Ovary (tissue), 3 donors: ENCODE data around the gene LCLAT1.

Experiments used
- EP300 ChIP-seq: sonication (generic); formaldehyde crosslinking; IDR thresholded peaks from one replicate; pipeline ENCODE4 v1.6.1; 2017; ENCODE audit warnings: antibody characterized with exemption
- POLR2A ChIP-seq: fragments of 450-650 bp; IDR thresholded peaks from one replicate; pipeline ENCODE4 v1.6.1; 2017; ENCODE audit warnings: antibody characterized with exemption, mild to moderate bottlenecking, moderate library complexity
- TF ChIP-seq, protein P1 (sequence below), 3 donors: fragments of 450-650 bp in 2 of 3; fragments of 200-600 bp in 1 of 3; IDR thresholded peaks; one replicate each; pipeline versions ENCODE4 v1.5.1 to v1.8.0; 2016 to 2022; ENCODE audit warnings: antibody characterized with exemption in 3 of 3, mild to moderate bottlenecking in 1 of 3
- donor health status: DM: no; HTN: no; CAD: no.

DNA sequence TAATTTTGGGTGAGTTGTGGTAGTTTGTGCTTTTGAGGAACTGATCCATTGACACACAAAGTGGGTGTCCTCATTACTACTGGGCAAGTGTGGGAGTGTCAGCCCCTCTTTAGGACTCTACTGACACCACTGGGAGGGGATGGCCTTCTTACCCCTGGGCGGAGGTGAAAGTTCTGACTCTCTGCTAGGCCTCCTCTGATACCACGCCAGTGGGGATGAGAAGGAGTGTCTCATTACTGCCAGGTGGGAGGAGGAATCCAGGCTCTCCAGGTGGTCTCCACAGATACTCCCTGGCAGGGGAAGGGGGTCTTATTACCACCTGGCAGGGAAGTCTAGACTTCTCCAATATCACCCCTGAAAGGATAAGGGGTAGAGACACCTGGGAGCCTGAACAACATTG lies 9.1 kb downstream of the LCLAT1 start:
- TF ChIP-seq, protein P1, sequence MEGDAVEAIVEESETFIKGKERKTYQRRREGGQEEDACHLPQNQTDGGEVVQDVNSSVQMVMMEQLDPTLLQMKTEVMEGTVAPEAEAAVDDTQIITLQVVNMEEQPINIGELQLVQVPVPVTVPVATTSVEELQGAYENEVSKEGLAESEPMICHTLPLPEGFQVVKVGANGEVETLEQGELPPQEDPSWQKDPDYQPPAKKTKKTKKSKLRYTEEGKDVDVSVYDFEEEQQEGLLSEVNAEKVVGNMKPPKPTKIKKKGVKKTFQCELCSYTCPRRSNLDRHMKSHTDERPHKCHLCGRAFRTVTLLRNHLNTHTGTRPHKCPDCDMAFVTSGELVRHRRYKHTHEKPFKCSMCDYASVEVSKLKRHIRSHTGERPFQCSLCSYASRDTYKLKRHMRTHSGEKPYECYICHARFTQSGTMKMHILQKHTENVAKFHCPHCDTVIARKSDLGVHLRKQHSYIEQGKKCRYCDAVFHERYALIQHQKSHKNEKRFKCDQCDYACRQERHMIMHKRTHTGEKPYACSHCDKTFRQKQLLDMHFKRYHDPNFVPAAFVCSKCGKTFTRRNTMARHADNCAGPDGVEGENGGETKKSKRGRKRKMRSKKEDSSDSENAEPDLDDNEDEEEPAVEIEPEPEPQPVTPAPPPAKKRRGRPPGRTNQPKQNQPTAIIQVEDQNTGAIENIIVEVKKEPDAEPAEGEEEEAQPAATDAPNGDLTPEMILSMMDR (IDR thresholded peaks at IDR 0.05), result no peak
- TF ChIP-seq POLR2A (no peak), EP300 (no peak)
